K562 (cell line): Measurements from ENCODE around the gene CYSRT1. TPM values are rescaled to one million over a fixed set of nuclear protein-coding genes. Genes with fewer than 3 reads are reported as not detected.

Experiments used
- EGR1 ChIP-seq: fragments of 450-650 bp; conservative IDR thresholded peaks from 2 replicates; pipeline ENCODE4 v1.6.1; 2017; ENCODE audit warnings: mild to moderate bottlenecking
- ESRRA ChIP-seq: fragments of 450-650 bp; IDR thresholded peaks from 2 replicates; pipeline ENCODE4 v1.6.1; 2014; ENCODE audit warnings: low read depth, mild to moderate bottlenecking, moderate library complexity, borderline replicate concordance
- ETV5 ChIP-seq: sonication (generic); formaldehyde crosslinking; IDR thresholded peaks from 2 replicates; pipeline ENCODE4 v1.4.0; 2020; ENCODE audit warnings: low read depth, mild to moderate bottlenecking, missing genetic modification reagents
- FIP1L1 ChIP-seq: fragments of 200-400 bp; formaldehyde crosslinking; IDR thresholded peaks from 2 replicates; pipeline ENCODE4 v1.6.1; 2018; ENCODE audit warnings: mild to moderate bottlenecking, low read depth, low read length; ENCODE audit not compliant: poor library complexity, severe bottlenecking
- FOXP1 ChIP-seq: sonication (generic); formaldehyde crosslinking; IDR thresholded peaks from 2 replicates; pipeline ENCODE4 v1.8.0; 2022; ENCODE audit warnings: mild to moderate bottlenecking, missing genetic modification reagents
- JUN ChIP-seq, 2 experiments: sonication (generic) in 1 of 2; formaldehyde crosslinking in 1 of 2; IDR thresholded peaks; 2 replicates each; pipeline versions ENCODE4 v1.6.1 to v1.8.0; 2012 to 2022; ENCODE audit warnings: borderline replicate concordance in 2 of 2, mild to moderate bottlenecking in 2 of 2, improper control_type of control experiment in 1 of 2, low read depth in 1 of 2, low read length in 1 of 2, missing genetic modification reagents in 1 of 2
- JUND ChIP-seq, 2 experiments: IDR thresholded peaks; 2 replicates in 1 of 2; 3 replicates in 1 of 2; pipeline ENCODE4 v1.6.1; 2011; ENCODE audit warnings: borderline replicate concordance in 2 of 2, low read depth in 2 of 2, low read length in 2 of 2, improper control_type of control experiment in 1 of 2, missing biosample characterization in 1 of 2, missing genetic modification characterization in 1 of 2, missing genetic modification reagents in 1 of 2
- KLF13 ChIP-seq: fragments of 450-650 bp; IDR thresholded peaks from 2 replicates; pipeline ENCODE4 v1.6.1; 2016; ENCODE audit warnings: missing genetic modification characterization, low read depth, mild to moderate bottlenecking, missing compliant biosample characterization, moderate library complexity, borderline replicate concordance
- MBD2 ChIP-seq: sonication (generic); IDR thresholded peaks from 2 replicates; pipeline ENCODE4 v1.6.1; 2016; ENCODE audit warnings: low read depth, borderline replicate concordance
- MYNN ChIP-seq, 2 experiments: sonication (generic); formaldehyde crosslinking in 1 of 2; IDR thresholded peaks; 2 replicates each; pipeline versions ENCODE4 v1.5.0 to v1.6.1; 2016 to 2020; ENCODE audit warnings: antibody characterized with exemption in 1 of 2, missing genetic modification reagents in 1 of 2
- PHF8 ChIP-seq: fragments of 200-600 bp; sonication (generic); IDR thresholded peaks from 2 replicates; pipeline ENCODE4 v1.6.1; 2012; ENCODE audit warnings: mixed run types, mild to moderate bottlenecking, inconsistent platforms, low read length, moderate library complexity, borderline replicate concordance
- RBBP5 ChIP-seq: fragments of 200-600 bp; sonication (generic); IDR thresholded peaks from 2 replicates; pipeline ENCODE4 v1.6.1; 2012; ENCODE audit warnings: borderline replicate concordance, mild to moderate bottlenecking, low read length, control low read depth, inconsistent platforms; ENCODE audit not compliant: insufficient read depth, poor library complexity, severe bottlenecking
- SP1 ChIP-seq: sonication (generic); formaldehyde crosslinking; IDR thresholded peaks from 2 replicates; pipeline ENCODE4 v1.8.1; 2022; ENCODE audit warnings: mild to moderate bottlenecking, missing genetic modification reagents
- ZBTB1 ChIP-seq: sonication (generic); formaldehyde crosslinking; IDR thresholded peaks from 2 replicates; pipeline ENCODE4 v1.8.1; 2023; ENCODE audit warnings: missing genetic modification reagents, low read depth, mild to moderate bottlenecking, borderline replicate concordance
- ZFX ChIP-seq: sonication (generic); formaldehyde crosslinking; IDR thresholded peaks from 2 replicates; pipeline ENCODE4 v1.8.0; 2022; ENCODE audit warnings: mild to moderate bottlenecking, missing genetic modification reagents, moderate library complexity
- ZNF77 ChIP-seq: fragments of 250-450 bp; sonication (Bioruptor Pico); IDR thresholded peaks from 2 replicates; pipeline ENCODE4 v1.5.0; 2020
- ZZZ3 ChIP-seq: fragments of 450-650 bp; IDR thresholded peaks from 2 replicates; pipeline ENCODE4 v1.6.1; 2016; ENCODE audit warnings: antibody characterized with exemption, mild to moderate bottlenecking, moderate library complexity
- polyA plus RNA-seq, 8 experiments: library from polyadenylated mRNA; depleted of rRNA in 4 of 8; stranded (reverse) in 5 of 8; unstranded in 3 of 8; fragments of >200 nt; fragmentation: Nextera tagmentation in 2 of 8; fragmentation: Illumina TruSeq in 1 of 8; extraction: Ambion mirVana in 2 of 8; extraction: Trizol in 1 of 8; gene quantifications; 2 replicates each; pipeline versions ENCODE4 v1.2.1 to v1.2.3, GENCODE V29; 2011 to 2014; ENCODE audit warnings: inconsistent platforms in 1 of 8, missing spikeins in 1 of 8
- total RNA-seq, 7 experiments: library from RNA; depleted of rRNA in 6 of 7; stranded (reverse); fragments of >200 nt in 6 of 7; fragmentation: Illumina TruSeq in 2 of 7; extraction: Trizol in 2 of 7; gene quantifications; 2 replicates each; pipeline versions ENCODE4 v1.2.1 to v1.2.3, GENCODE V29; 2011 to 2021; ENCODE audit warnings: low replicate concordance in 1 of 7
- TF ChIP-seq, protein P1 (sequence below): fragments of 250-450 bp; sonication (Bioruptor Pico); IDR thresholded peaks from 2 replicates; pipeline ENCODE4 v1.5.0; 2021; ENCODE audit warnings: mild to moderate bottlenecking, borderline replicate concordance
- TF ChIP-seq, protein P2 (sequence below): sonication (generic); formaldehyde crosslinking; IDR thresholded peaks from 2 replicates; pipeline ENCODE4 v1.8.0; 2023; ENCODE audit warnings: mild to moderate bottlenecking, missing genetic modification reagents
- TF ChIP-seq, protein P3 (sequence below): sonication (generic); formaldehyde crosslinking; IDR thresholded peaks from 2 replicates; pipeline ENCODE4 v1.8.0; 2022; ENCODE audit warnings: mild to moderate bottlenecking, missing genetic modification reagents

Gene CYSRT1
- total and polyA plus RNA-seq, 9 of the 15 experiments (the other 6 are each of a cell fraction or from before 2014, with no cell fraction given): 0.04 to 1.4 (median 0.42) TPM; not detected in 3

DNA sequence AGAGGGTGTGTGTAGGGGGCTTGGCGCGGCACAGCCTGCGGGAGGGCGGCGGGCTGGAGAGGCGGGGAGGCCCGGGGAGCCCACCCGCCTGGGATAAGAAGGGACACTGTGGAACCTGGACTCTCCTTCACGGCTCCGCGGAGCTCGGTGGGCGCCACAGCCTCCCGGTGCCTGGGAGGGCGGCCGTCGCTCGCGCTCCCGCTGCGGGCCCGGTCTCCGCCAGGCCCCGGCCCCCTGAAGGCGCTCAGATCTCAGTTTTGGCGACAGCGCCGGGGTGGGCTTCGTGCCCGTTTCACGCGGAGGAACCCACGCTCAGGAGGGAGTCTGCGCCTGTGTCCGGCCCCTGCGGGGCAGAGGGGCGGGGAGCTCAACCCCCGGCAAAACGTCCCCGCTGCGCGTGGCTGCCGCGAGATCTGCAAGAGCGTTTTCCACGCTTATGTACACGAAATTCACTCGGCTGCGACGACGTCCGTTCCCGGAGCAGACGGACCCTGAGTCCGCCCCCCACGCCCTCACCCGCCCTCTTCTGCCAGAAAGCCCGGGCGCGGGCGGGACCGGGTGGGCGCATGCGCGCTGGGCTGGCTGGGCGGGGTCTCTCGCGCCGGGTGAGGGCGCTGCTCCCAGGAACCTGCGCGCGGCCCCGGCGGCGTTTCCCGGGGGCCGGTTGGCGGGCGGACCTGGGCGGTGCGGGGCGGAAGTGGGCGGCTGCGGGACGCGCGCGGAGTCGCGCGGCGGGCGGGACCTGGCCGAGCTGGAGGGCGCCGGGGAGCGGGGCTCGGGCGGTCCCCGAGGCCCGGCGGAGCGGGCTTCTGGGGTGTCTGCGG is 29.9 kb downstream of the CYSRT1 start, which contains the start of gene NELFB (continued):
- peak; percentile 49; the same call in 1 of the 2 replicates for TF ChIP-seq ZFX (CRISPR knock-in tag)
- peak; percentile 46; the same call in 1 of the 2 replicates for TF ChIP-seq FOXP1 (CRISPR knock-in tag)
- TF ChIP-seq ZNF77 (CRISPR knock-in tag): no peak
- TF ChIP-seq ETV5 (CRISPR knock-in tag): 0 out of 2 replicates have a peak, but pooled peaks have one; percentile 33
- TF ChIP-seq FIP1L1: peak; percentile 86
- TF ChIP-seq, protein P1, sequence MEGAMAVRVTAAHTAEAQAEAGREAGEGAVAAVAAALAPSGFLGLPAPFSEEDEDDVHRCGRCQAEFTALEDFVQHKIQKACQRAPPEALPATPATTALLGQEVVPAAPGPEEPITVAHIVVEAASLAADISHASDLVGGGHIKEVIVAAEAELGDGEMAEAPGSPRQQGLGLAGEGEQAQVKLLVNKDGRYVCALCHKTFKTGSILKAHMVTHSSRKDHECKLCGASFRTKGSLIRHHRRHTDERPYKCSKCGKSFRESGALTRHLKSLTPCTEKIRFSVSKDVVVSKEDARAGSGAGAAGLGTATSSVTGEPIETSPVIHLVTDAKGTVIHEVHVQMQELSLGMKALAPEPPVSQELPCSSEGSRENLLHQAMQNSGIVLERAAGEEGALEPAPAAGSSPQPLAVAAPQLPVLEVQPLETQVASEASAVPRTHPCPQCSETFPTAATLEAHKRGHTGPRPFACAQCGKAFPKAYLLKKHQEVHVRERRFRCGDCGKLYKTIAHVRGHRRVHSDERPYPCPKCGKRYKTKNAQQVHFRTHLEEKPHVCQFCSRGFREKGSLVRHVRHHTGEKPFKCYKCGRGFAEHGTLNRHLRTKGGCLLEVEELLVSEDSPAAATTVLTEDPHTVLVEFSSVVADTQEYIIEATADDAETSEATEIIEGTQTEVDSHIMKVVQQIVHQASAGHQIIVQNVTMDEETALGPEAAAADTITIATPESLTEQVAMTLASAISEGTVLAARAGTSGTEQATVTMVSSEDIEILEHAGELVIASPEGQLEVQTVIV (CRISPR knock-in tag): peak; percentile 77; the same call in 1 of the 2 replicates
- TF ChIP-seq MBD2: peak; percentile 69; the same call in 1 of the 2 replicates
- peak; percentile 85; the same call in 1 of the 2 replicates for TF ChIP-seq KLF13 (tag)
- TF ChIP-seq JUN (IDR thresholded peaks at IDR 0.05; ENCODE audit: borderline replicate concordance, low read depth, low read length): peak; percentile 58; the same call in 1 of the 2 replicates
- no peak for TF ChIP-seq JUN (CRISPR knock-in tag; IDR thresholded peaks at IDR 0.05; ENCODE audit: borderline replicate concordance)
- TF ChIP-seq MYNN (IDR thresholded peaks at IDR 0.05): no peak
- no peak for TF ChIP-seq MYNN (CRISPR knock-in tag; IDR thresholded peaks at IDR 0.05)
- TF ChIP-seq, protein P2, sequence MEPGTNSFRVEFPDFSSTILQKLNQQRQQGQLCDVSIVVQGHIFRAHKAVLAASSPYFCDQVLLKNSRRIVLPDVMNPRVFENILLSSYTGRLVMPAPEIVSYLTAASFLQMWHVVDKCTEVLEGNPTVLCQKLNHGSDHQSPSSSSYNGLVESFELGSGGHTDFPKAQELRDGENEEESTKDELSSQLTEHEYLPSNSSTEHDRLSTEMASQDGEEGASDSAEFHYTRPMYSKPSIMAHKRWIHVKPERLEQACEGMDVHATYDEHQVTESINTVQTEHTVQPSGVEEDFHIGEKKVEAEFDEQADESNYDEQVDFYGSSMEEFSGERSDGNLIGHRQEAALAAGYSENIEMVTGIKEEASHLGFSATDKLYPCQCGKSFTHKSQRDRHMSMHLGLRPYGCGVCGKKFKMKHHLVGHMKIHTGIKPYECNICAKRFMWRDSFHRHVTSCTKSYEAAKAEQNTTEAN (CRISPR knock-in tag): no peak
- peak; percentile 79 for TF ChIP-seq EGR1
- peak; percentile 18; the same call in 1 of the 2 replicates for TF ChIP-seq ESRRA
- peak; percentile 12 for TF ChIP-seq RBBP5
- TF ChIP-seq ZZZ3: no peak
- TF ChIP-seq PHF8: peak; percentile 93
- peak; percentile 72 for TF ChIP-seq SP1 (CRISPR knock-in tag)
- TF ChIP-seq JUND (IDR thresholded peaks at IDR 0.05; ENCODE audit: borderline replicate concordance, low read depth, low read length): 0 out of 2 replicates have a peak, but pooled peaks have one; percentile 42
- no peak; the same call in 2 of the 3 replicates for TF ChIP-seq JUND (tag; IDR thresholded peaks at IDR 0.05; ENCODE audit: borderline replicate concordance, low read depth, low read length)
- TF ChIP-seq, protein P3, sequence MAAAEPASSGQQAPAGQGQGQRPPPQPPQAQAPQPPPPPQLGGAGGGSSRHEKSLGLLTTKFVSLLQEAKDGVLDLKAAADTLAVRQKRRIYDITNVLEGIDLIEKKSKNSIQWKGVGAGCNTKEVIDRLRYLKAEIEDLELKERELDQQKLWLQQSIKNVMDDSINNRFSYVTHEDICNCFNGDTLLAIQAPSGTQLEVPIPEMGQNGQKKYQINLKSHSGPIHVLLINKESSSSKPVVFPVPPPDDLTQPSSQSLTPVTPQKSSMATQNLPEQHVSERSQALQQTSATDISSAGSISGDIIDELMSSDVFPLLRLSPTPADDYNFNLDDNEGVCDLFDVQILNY (CRISPR knock-in tag): no peak
- TF ChIP-seq ZBTB1 (CRISPR knock-in tag): peak; percentile 98
